ENCODE results near the gene RPS18. TPM values are rescaled to one million over a fixed set of nuclear protein-coding genes. Genes with fewer than 3 reads are reported as not detected.
A peak's percentile ranks its signal among the peaks of the same experiment; 100 is the strongest.

The RPS18 gene
- total and polyA plus RNA-seq, 10 of the 15 experiments (the other 5 are each of a cell fraction or from before 2014, with no cell fraction given), result 4,228 to 20,828 (median 7,406) TPM

- Histone ChIP-seq H3K4me1 (ENCODE audit: control insufficient read depth, insufficient read depth, low read length) (peaks cover 26% of the 10 kb centered on the region), H3K4me3 (peak overlapping the region; percentile 91), H3K9ac (ENCODE audit: control insufficient read depth, insufficient read depth, low read length) (no peak overlapping the region), H3K9me3 (replicated peaks; ENCODE audit: control insufficient read depth, insufficient read depth, low read length) (no peaks in the 10 kb centered on the region), H3K27me3 (replicated peaks in 1 of 2; ENCODE audit: control insufficient read depth in 2 of 2, insufficient read depth in 2 of 2, low read length in 1 of 2) (no peaks in the 10 kb centered on the region), H2AFZ (ENCODE audit: control insufficient read depth, low read depth, low read length) (no peak overlapping the region), H3K4me2 (ENCODE audit: control insufficient read depth, insufficient read depth) (peak overlapping the region; percentile 94), H4K20me1 (ENCODE audit: control insufficient read depth, insufficient read depth) (0 out of 2 replicates have a peak, but pooled peaks cover 3% of the 10 kb centered on the region), H3K27ac (ENCODE audit: control insufficient read depth, insufficient read depth) (no peak overlapping the region), H3K79me2 (ENCODE audit: control insufficient read depth, insufficient read depth, low read length) (peaks cover 35% of the 10 kb centered on the region), H3K36me3 (ENCODE audit: control insufficient read depth in 2 of 2, insufficient read depth in 2 of 2, low read length in 1 of 2) (peaks cover 12 to 16% of the 10 kb centered on the region in 2 experiments; a peak in 3 of 4 replicates)
- CTCF ChIA-PET, result no interaction called here
- no peak for FAIRE-seq
- in situ Hi-C loops (cut with MboI) (no loop called here), intact Hi-C loops (cut with micrococcal nuclease; ENCODE audit: unreplicated experiment) (no loop called here)
- TF ChIP-seq MYB (IDR thresholded peaks at IDR 0.05; ENCODE audit: borderline replicate concordance, low read depth, low read length) (no peak), BRCA1 (IDR thresholded peaks at IDR 0.05; ENCODE audit: low read depth, low read length) (no peak), MEF2A (IDR thresholded peaks at IDR 0.05; ENCODE audit: insufficient read depth, low read depth, low read length) (no peak), GATAD2B (conservative IDR thresholded peaks at IDR 0.05; ENCODE audit: low read depth) (no peak), POLR2AphosphoS2 (IDR thresholded peaks at IDR 0.05; ENCODE audit: low read depth, low read length) (no peak), WRNIP1 (IDR thresholded peaks at IDR 0.05; ENCODE audit: borderline replicate concordance, low read depth, low read length) (no peak), SUPT20H (IDR thresholded peaks at IDR 0.05; ENCODE audit: borderline replicate concordance, control insufficient read depth, low read depth, low read length) (no peak), ETV6 (conservative IDR thresholded peaks at IDR 0.05 in 1 of 2, IDR thresholded peaks at IDR 0.05 in 1 of 2; ENCODE audit: borderline replicate concordance in 1 of 2, low read depth in 1 of 2) (no peak)
- RAD21 ChIA-PET (ENCODE audit: unreplicated experiment), result interaction anchor here (0.8 kb wide), 1 partner anchor 8 kb away, joined by 3 read pairs; no protein-coding TSS in a partner anchor
- 97% methylated on average over 32 of the region's 32 CpGs for WGBS (ENCODE audit: insufficient coverage, insufficient replicate concordance, low lambda C conversion rate, missing lambda C conversion rate)
- BruUV-seq (replicated peaks), result no TSS peak
- SMC1A ChIA-PET (ENCODE audit: uncharacterized antibody, unreplicated experiment), result no interaction called here
- ATAC-seq, result no peak
- POLR2A ChIA-PET, result interaction anchor here (1.4 kb wide), 1 partner anchor 32 kb away, joined by 4 read pairs; no protein-coding TSS in a partner anchor
- DNase-seq (ENCODE audit: low read depth, low spot score), result no peak
Measured at GRCh38 chr6:33320315-33321181, 48.7 kb downstream of the RPS18 start.
